ACHN (cell line): ENCODE results near the gene AP2A1.
"Not testable (repeated sequence)": the region's sequence is repeated elsewhere in the genome, so short reads cannot be mapped to it uniquely, and the experiment has no call there.

Experiments used
- DNase-seq: peaks from one replicate; pipeline ENCODE4 v3.0.0-alpha.2; 2015
- in situ Hi-C: cut with HindIII; loops from 2 replicates; pipeline ENCODE4 v1.10.0; 2017; ENCODE audit warnings: low sequenced_read_pairs, low pct_ligation_motif_present, low pct_unique_long_range_greater_than_20kb

The AP2A1 gene

GRCh38 chr19:49766930-49767299, at the start of gene AP2A1:
TSS of gene AP2A1 (plus strand) at chr19:49767001. CDS start at chr19:49767134, 133 bp downstream.
- DNase-seq = no peak
- in situ Hi-C loops = no loop called here

GRCh38 chr19:49718511-49718910, 48.3 kb upstream of the AP2A1 start:
- in situ Hi-C loops = no loop called here
- no peak for DNase-seq

- in situ Hi-C loops = no loop called here
- DNase-seq = no peak
These were observed 47.8 kb upstream of the AP2A1 start for GRCh38 chr19:49718991-49719390.

GRCh38 chr19:49719420-49719819, 47.4 kb upstream of the AP2A1 start:
- DNase-seq, in situ Hi-C loops: not testable (repeated sequence)

GRCh38 chr19:49727217-49728030, 39.4 kb upstream of the AP2A1 start:
- in situ Hi-C loops = no loop called here
- DNase-seq = no peak

- DNase-seq = no peak
- in situ Hi-C loops = no loop called here
These were observed 36.6 kb upstream of the AP2A1 start for GRCh38 chr19:49730166-49730565.

- no peak for DNase-seq
- in situ Hi-C loops = no loop called here
These were observed 28.5 kb upstream of the AP2A1 start for GRCh38 chr19:49738268-49738667.

- no peak for DNase-seq
- in situ Hi-C loops = no loop called here
These were observed 27.7 kb upstream of the AP2A1 start for GRCh38 chr19:49739098-49739497.

GRCh38 chr19:49739933-49740332, 26.9 kb upstream of the AP2A1 start:
- in situ Hi-C loops = no loop called here
- DNase-seq = no peak

GRCh38 chr19:49741210-49741844, 25.5 kb upstream of the AP2A1 start:
- DNase-seq = no peak
- in situ Hi-C loops = no loop called here

GRCh38 chr19:49744946-49745381, 21.8 kb upstream of the AP2A1 start:
- in situ Hi-C loops = no loop called here
- DNase-seq = no peak

GRCh38 chr19:49746206-49746958, 20.4 kb upstream of the AP2A1 start:
- no peak for DNase-seq
- in situ Hi-C loops = no loop called here

GRCh38 chr19:49749055-49749716, 17.6 kb upstream of the AP2A1 start:
- in situ Hi-C loops = no loop called here
- no peak for DNase-seq

GRCh38 chr19:49749771-49750170, 17.0 kb upstream of the AP2A1 start:
- in situ Hi-C loops = no loop called here
- no peak for DNase-seq

- in situ Hi-C loops = no loop called here
- no peak for DNase-seq
These were observed 14.1 kb upstream of the AP2A1 start for GRCh38 chr19:49752701-49753100.

GRCh38 chr19:49755956-49756355, 10.8 kb upstream of the AP2A1 start:
- in situ Hi-C loops = no loop called here
- no peak for DNase-seq

- in situ Hi-C loops = no loop called here
These were observed 8.5 kb upstream of the AP2A1 start for GRCh38 chr19:49758292-49758691.

GRCh38 chr19:49761249-49761624, 5.6 kb upstream of the AP2A1 start:
- in situ Hi-C loops = no loop called here
- DNase-seq = no peak

More at GRCh38 chr19:49758292-49758691, 8.5 kb upstream of the AP2A1 start:
- no peak for DNase-seq
